ENCODE data around the gene SH3PXD2A.

DNA sequence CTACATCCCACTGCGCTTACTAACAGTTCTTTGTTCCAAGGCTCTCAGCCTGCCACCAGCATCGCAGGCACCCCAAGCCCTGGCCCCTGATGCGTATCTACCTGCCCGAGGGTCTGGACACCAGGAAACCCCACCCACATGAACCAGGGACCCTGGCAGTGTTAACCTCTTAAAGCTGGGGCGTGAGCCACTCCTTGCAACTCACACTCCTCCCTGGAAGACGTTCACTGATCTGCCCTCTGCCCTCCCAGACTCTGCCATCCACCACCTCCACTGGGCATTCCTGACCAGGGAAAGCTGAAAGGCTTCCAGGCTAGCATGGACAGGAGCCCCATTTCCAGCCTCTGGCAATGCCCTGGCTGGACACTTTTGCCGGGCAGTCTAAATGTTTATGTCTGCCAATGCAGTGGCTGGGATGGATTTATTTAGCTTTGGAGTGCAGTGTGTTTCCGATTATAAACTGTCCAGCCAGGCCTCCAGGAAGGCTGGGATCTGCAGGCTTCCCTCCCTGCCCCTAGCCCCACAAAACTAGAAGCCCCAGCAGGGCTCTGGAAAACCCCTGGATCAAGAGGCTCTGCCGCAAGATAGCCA lies 244.4 kb downstream of the SH3PXD2A start:
- TF ChIP-seq TAF1 (IDR thresholded peaks at IDR 0.05; ENCODE audit: control insufficient read depth, extremely low read depth, insufficient read depth, low read length, severe bottlenecking) (no peak), SIN3A (IDR thresholded peaks at IDR 0.05; ENCODE audit: borderline replicate concordance in 2 of 2, control insufficient read depth in 1 of 2, low read depth in 2 of 2, low read length in 2 of 2) (no peak), MXI1 (IDR thresholded peaks at IDR 0.05; ENCODE audit: low read depth, low read length) (no peak), TRIM24 (IDR thresholded peaks at IDR 0.05) (no peak), EZH2 (IDR thresholded peaks at IDR 0.05; ENCODE audit: borderline replicate concordance, low read depth, low read length) (no peak), ZNF384 (IDR thresholded peaks at IDR 0.05; ENCODE audit: low read depth, low read length) (no peak), RCOR1 (IDR thresholded peaks at IDR 0.05; ENCODE audit: borderline replicate concordance in 1 of 2, low read depth in 2 of 2, low read length in 2 of 2) (no peak)
- TF ChIP-seq, protein P1, sequence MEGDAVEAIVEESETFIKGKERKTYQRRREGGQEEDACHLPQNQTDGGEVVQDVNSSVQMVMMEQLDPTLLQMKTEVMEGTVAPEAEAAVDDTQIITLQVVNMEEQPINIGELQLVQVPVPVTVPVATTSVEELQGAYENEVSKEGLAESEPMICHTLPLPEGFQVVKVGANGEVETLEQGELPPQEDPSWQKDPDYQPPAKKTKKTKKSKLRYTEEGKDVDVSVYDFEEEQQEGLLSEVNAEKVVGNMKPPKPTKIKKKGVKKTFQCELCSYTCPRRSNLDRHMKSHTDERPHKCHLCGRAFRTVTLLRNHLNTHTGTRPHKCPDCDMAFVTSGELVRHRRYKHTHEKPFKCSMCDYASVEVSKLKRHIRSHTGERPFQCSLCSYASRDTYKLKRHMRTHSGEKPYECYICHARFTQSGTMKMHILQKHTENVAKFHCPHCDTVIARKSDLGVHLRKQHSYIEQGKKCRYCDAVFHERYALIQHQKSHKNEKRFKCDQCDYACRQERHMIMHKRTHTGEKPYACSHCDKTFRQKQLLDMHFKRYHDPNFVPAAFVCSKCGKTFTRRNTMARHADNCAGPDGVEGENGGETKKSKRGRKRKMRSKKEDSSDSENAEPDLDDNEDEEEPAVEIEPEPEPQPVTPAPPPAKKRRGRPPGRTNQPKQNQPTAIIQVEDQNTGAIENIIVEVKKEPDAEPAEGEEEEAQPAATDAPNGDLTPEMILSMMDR (IDR thresholded peaks at IDR 0.05 in 2 of 3, conservative IDR thresholded peaks at IDR 0.05 in 1 of 3; ENCODE audit: insufficient read depth in 2 of 3, low read depth in 1 of 3, low read length in 3 of 3), result no peak
- TF ChIP-seq, protein P2, sequence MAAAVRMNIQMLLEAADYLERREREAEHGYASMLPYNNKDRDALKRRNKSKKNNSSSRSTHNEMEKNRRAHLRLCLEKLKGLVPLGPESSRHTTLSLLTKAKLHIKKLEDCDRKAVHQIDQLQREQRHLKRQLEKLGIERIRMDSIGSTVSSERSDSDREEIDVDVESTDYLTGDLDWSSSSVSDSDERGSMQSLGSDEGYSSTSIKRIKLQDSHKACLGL (CRISPR knock-in tag; IDR thresholded peaks at IDR 0.05; ENCODE audit: borderline replicate concordance, poor library complexity, severe bottlenecking), result no peak

Data from K562 (cell line).